HepG2 (cell line): Measurements from ENCODE around the gene ZDHHC13.

ENCODE experiments used
- CREM ChIP-seq, 2 experiments: sonication (generic) in 1 of 2; formaldehyde crosslinking in 1 of 2; IDR thresholded peaks; 2 replicates each; pipeline versions ENCODE4 v1.4.0 to v1.6.1; 2016 to 2020; ENCODE audit warnings: antibody characterized with exemption in 1 of 2, mild to moderate bottlenecking in 1 of 2, missing genetic modification reagents in 1 of 2
- JARID2 ChIP-seq: sonication (generic); formaldehyde crosslinking; IDR thresholded peaks from 2 replicates; pipeline ENCODE4 v1.8.1; 2023; ENCODE audit warnings: missing genetic modification reagents, inconsistent platforms; ENCODE audit not compliant: insufficient replicate concordance
- MEIS2 ChIP-seq: sonication (generic); formaldehyde crosslinking; IDR thresholded peaks from 2 replicates; pipeline ENCODE4 v1.9.0; 2021; ENCODE audit warnings: mild to moderate bottlenecking, missing genetic modification reagents
- NR2F2 ChIP-seq: IDR thresholded peaks from 2 replicates; pipeline ENCODE4 v1.6.1; 2012; ENCODE audit warnings: low read depth, inconsistent platforms, borderline replicate concordance
- ZNF563 ChIP-seq: sonication (generic); formaldehyde crosslinking; IDR thresholded peaks from 2 replicates; pipeline ENCODE4 v1.8.0; 2022; ENCODE audit warnings: mild to moderate bottlenecking, moderate library complexity, missing genetic modification reagents
- TF ChIP-seq, protein P1 (sequence below): sonication (generic); formaldehyde crosslinking; IDR thresholded peaks from 2 replicates; pipeline ENCODE4 v1.4.0; 2020; ENCODE audit warnings: missing genetic modification reagents, borderline replicate concordance
- TF ChIP-seq, protein P2 (sequence below): sonication (generic); formaldehyde crosslinking; IDR thresholded peaks from 2 replicates; pipeline ENCODE4 v1.4.0; 2020; ENCODE audit warnings: mild to moderate bottlenecking, missing genetic modification reagents

DNA sequence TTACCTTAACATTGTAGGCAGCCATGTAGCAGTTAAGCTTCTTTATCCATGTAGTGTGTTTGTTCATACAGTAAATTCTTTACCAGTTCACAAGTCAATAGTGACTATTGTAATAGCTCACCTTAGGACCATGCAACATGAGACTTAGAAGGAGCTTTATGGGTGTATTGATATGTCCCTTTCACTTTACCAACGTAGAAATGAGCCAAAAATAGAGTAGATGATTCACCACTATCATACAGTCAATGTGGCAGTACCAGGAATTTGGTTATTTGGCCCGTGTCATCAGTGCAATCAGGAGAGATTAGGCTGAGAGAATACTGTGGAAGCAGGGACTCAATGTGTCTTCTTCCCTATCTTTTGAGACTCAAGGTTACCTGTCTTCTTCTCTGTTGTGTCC is 4.7 kb downstream of the ZDHHC13 start:
- TF ChIP-seq JARID2 (CRISPR knock-in tag) (no peak), ZNF563 (CRISPR knock-in tag) (no peak), CREM (IDR thresholded peaks at IDR 0.05) (no peak), CREM (CRISPR knock-in tag; IDR thresholded peaks at IDR 0.05) (no peak), NR2F2 (no peak), MEIS2 (CRISPR knock-in tag) (no peak)
- TF ChIP-seq, protein P1, sequence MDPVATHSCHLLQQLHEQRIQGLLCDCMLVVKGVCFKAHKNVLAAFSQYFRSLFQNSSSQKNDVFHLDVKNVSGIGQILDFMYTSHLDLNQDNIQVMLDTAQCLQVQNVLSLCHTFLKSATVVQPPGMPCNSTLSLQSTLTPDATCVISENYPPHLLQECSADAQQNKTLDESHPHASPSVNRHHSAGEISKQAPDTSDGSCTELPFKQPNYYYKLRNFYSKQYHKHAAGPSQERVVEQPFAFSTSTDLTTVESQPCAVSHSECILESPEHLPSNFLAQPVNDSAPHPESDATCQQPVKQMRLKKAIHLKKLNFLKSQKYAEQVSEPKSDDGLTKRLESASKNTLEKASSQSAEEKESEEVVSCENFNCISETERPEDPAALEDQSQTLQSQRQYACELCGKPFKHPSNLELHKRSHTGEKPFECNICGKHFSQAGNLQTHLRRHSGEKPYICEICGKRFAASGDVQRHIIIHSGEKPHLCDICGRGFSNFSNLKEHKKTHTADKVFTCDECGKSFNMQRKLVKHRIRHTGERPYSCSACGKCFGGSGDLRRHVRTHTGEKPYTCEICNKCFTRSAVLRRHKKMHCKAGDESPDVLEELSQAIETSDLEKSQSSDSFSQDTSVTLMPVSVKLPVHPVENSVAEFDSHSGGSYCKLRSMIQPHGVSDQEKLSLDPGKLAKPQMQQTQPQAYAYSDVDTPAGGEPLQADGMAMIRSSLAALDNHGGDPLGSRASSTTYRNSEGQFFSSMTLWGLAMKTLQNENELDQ (CRISPR knock-in tag) = no peak
- TF ChIP-seq, protein P2, sequence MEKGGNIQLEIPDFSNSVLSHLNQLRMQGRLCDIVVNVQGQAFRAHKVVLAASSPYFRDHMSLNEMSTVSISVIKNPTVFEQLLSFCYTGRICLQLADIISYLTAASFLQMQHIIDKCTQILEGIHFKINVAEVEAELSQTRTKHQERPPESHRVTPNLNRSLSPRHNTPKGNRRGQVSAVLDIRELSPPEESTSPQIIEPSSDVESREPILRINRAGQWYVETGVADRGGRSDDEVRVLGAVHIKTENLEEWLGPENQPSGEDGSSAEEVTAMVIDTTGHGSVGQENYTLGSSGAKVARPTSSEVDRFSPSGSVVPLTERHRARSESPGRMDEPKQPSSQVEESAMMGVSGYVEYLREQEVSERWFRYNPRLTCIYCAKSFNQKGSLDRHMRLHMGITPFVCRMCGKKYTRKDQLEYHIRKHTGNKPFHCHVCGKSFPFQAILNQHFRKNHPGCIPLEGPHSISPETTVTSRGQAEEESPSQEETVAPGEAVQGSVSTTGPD = no peak
